Measurements from ENCODE around the gene C3.
"Not testable (repeated sequence)": the region's sequence is repeated elsewhere in the genome, so short reads cannot be mapped to it uniquely, and the experiment has no call there.

The C3 gene

GRCh38 chr19:6710273-6711077, 10.0 kb downstream of the C3 start:
- H3K27me3 ChIP-seq (ENCODE audit: insufficient read depth, low read depth, severe bottlenecking), result peaks cover 41% of the 10 kb centered on the region
- H3K27ac ChIP-seq, result no peak overlapping the region
- no peak overlapping the region for H3K4me3 ChIP-seq (ENCODE audit: low read depth, low read length)
- TF ChIP-seq, protein P1, sequence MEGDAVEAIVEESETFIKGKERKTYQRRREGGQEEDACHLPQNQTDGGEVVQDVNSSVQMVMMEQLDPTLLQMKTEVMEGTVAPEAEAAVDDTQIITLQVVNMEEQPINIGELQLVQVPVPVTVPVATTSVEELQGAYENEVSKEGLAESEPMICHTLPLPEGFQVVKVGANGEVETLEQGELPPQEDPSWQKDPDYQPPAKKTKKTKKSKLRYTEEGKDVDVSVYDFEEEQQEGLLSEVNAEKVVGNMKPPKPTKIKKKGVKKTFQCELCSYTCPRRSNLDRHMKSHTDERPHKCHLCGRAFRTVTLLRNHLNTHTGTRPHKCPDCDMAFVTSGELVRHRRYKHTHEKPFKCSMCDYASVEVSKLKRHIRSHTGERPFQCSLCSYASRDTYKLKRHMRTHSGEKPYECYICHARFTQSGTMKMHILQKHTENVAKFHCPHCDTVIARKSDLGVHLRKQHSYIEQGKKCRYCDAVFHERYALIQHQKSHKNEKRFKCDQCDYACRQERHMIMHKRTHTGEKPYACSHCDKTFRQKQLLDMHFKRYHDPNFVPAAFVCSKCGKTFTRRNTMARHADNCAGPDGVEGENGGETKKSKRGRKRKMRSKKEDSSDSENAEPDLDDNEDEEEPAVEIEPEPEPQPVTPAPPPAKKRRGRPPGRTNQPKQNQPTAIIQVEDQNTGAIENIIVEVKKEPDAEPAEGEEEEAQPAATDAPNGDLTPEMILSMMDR (IDR thresholded peaks at IDR 0.05; ENCODE audit: low read depth, low read length), result peak; percentile 67
- H3K9me3 ChIP-seq (ENCODE audit: severe bottlenecking), result no peaks in the 10 kb centered on the region
- peak; percentile 50 for DNase-seq
- H3K36me3 ChIP-seq, result no peaks in the 10 kb centered on the region

- H3K9me3 ChIP-seq (ENCODE audit: severe bottlenecking), result no peaks in the 10 kb centered on the region
- TF ChIP-seq, protein P1 (IDR thresholded peaks at IDR 0.05; ENCODE audit: low read depth, low read length), result no peak
These were observed 10.9 kb downstream of the C3 start for GRCh38 chr19:6709549-6709948.

DNA sequence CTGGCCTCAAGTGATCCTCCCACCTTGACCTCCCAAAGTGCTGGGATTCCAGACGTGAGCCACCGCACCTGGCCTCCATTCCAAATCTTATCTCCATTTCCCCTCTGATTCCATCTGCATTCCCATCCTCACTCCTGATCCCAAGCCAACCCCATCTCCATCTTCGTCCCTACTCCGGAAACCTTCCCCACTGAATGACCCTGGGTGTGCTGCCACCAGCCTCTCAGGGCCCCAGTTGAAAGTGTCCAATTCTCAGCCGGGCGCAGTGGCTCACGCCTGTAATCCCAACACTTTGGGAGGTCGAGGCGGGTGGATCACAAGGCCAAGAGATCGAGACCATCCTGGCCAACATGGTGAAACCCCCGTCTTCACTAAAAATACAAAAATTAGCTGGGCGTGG, 11.5 kb downstream of the C3 start:
- not testable (repeated sequence) for DNase-seq; H3K9me3 ChIP-seq (ENCODE audit: severe bottlenecking); H3K4me3 ChIP-seq (ENCODE audit: low read depth, low read length); H3K27ac ChIP-seq; H3K36me3 ChIP-seq
- H3K27me3 ChIP-seq (ENCODE audit: insufficient read depth, low read depth, severe bottlenecking), result peaks cover 47% of the 10 kb centered on the region

More at GRCh38 chr19:6709549-6709948, 10.9 kb downstream of the C3 start:
- H3K36me3 ChIP-seq, result no peaks in the 10 kb centered on the region
- peaks cover 43% of the 10 kb centered on the region for H3K27me3 ChIP-seq (ENCODE audit: insufficient read depth, low read depth, severe bottlenecking)
- no peak overlapping the region for H3K4me3 ChIP-seq (ENCODE audit: low read depth, low read length)
- no peak overlapping the region for H3K27ac ChIP-seq
- DNase-seq, result no peak

DNA sequence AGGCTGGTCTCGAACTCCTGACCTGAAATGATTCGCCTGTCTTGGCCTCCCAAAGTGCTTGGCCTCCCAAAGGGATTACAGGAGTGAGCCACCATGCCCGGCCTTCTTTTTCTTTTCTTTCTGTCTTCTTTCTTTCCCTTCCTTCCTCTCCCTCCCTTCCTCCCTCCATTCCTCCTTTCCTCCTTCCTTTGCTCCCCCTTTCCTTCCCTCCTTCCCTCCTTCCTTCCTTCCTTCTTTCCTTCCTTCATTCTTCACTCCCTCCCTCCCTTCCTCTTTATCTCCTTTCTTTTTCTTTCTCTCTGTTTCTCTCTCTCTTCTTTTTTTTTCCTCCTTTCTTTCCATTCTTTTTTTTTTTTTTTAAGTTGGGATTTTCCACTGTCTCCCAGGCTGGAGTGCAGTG, 12.1 kb downstream of the C3 start:
- Histone ChIP-seq H3K27ac (no peak overlapping the region), H3K9me3 (ENCODE audit: severe bottlenecking) (no peaks in the 10 kb centered on the region), H3K4me3 (ENCODE audit: low read depth, low read length) (no peak overlapping the region), H3K36me3 (no peaks in the 10 kb centered on the region), H3K27me3 (ENCODE audit: insufficient read depth, low read depth, severe bottlenecking) (peaks cover 53% of the 10 kb centered on the region)
- DNase-seq, result no peak
- TF ChIP-seq, protein P1 (IDR thresholded peaks at IDR 0.05; ENCODE audit: low read depth, low read length), result no peak

DNA sequence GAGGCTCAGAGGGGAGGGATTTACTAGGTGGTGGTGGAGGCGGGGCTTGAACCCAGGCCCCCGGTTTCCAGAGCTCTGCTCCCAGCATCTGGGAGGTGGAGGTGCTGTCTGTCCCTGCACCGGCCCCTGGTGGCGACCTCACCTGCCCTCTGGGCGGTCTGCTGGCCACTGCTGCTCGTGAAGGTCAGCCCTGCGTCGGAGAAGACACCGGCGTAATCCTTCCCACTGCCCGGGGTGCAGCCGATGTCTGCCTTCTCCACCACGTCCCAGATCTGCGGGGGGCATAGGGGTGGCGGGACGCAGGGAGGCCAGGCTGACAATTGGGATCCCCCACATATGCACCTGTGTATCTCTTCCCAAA, 12.8 kb downstream of the C3 start:
- Histone ChIP-seq H3K27me3 (ENCODE audit: insufficient read depth, low read depth, severe bottlenecking) (peaks cover 54% of the 10 kb centered on the region), H3K36me3 (no peaks in the 10 kb centered on the region), H3K4me3 (ENCODE audit: low read depth, low read length) (no peak overlapping the region), H3K27ac (no peak overlapping the region), H3K9me3 (ENCODE audit: severe bottlenecking) (no peaks in the 10 kb centered on the region)
- DNase-seq, result no peak
- TF ChIP-seq, protein P1 (IDR thresholded peaks at IDR 0.05; ENCODE audit: low read depth, low read length), result 0 out of 2 replicates have a peak, but pooled peaks have one; percentile 13

DNA sequence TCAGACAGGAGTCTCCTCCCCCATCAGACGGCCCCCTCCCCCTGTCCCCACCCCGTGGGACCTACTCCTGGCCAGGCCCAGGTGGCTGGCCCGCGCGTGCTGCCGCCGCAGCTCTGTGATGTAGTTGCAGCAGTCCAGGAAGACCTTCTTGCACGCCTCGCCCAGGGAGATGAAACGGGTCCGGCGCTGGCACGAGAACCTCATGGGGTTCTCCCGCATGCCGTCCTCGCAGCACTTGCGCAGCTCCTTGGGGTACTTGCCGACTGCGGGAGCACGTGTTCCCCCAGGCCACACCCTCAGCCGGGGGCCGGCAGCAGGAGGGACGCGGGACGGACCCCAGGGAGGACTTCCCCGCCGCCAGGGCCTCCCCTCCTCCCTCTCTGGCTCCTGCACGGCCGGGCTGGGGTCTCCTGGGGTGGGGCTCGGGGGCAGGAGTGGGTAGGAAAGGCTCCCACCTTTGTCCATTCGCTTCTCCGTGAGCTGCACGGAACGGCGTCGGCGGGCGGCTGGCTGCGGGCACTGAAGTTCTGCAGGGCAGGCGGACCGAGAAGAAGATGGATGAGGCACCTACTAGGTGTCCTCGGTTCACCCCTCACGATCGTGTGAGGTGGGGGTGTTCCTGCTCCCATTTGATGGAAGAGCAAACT, 13.3 kb downstream of the C3 start:
- no peak for DNase-seq
- Histone ChIP-seq H3K27ac (no peak overlapping the region), H3K36me3 (no peaks in the 10 kb centered on the region), H3K9me3 (ENCODE audit: severe bottlenecking) (no peaks in the 10 kb centered on the region), H3K4me3 (ENCODE audit: low read depth, low read length) (no peak overlapping the region), H3K27me3 (ENCODE audit: insufficient read depth, low read depth, severe bottlenecking) (peaks cover 59% of the 10 kb centered on the region)
- TF ChIP-seq, protein P1 (IDR thresholded peaks at IDR 0.05; ENCODE audit: low read depth, low read length), result no peak
